Measurements from ENCODE around the gene LRRTM4.
"Not testable (repeated sequence)": the region's sequence is repeated elsewhere in the genome, so short reads cannot be mapped to it uniquely, and the experiment has no call there.

LRRTM4 gene

GRCh38 chr2:77046339-77046738, 475.8 kb downstream of the LRRTM4 start:
- DNase-seq (ENCODE audit: low read depth), result no peak
- no peak for TF ChIP-seq CTCF (IDR thresholded peaks at IDR 0.05; ENCODE audit: insufficient read depth, low read depth, low read length, missing control alignments)
- H3K4me3 ChIP-seq (ENCODE audit: low read depth, low read length), result no peak overlapping the region

- H3K4me3 ChIP-seq (ENCODE audit: low read depth, low read length); DNase-seq (ENCODE audit: low read depth): not testable (repeated sequence)
Observed at GRCh38 chr2:77045456-77045855, 476.7 kb downstream of the LRRTM4 start.

- DNase-seq (ENCODE audit: low read depth), result no peak
- no peak overlapping the region for H3K4me3 ChIP-seq (ENCODE audit: low read depth, low read length)
- TF ChIP-seq CTCF (IDR thresholded peaks at IDR 0.05; ENCODE audit: insufficient read depth, low read depth, low read length, missing control alignments), result no peak
Observed at GRCh38 chr2:77034445-77034844, 487.7 kb downstream of the LRRTM4 start.

- not testable (repeated sequence) for DNase-seq (ENCODE audit: low read depth); H3K4me3 ChIP-seq (ENCODE audit: low read depth, low read length)
Observed at GRCh38 chr2:77029237-77029636, 492.9 kb downstream of the LRRTM4 start.

- no peak overlapping the region for H3K4me3 ChIP-seq (ENCODE audit: low read depth, low read length)
- DNase-seq (ENCODE audit: low read depth), result no peak
- no peak for TF ChIP-seq CTCF (IDR thresholded peaks at IDR 0.05; ENCODE audit: insufficient read depth, low read depth, low read length, missing control alignments)
Observed at GRCh38 chr2:77028032-77028600, 494.1 kb downstream of the LRRTM4 start.

- DNase-seq (ENCODE audit: low read depth), result no peak
- H3K4me3 ChIP-seq (ENCODE audit: low read depth, low read length), result no peak overlapping the region
- TF ChIP-seq CTCF (IDR thresholded peaks at IDR 0.05; ENCODE audit: insufficient read depth, low read depth, low read length, missing control alignments), result no peak
Observed at GRCh38 chr2:77025714-77026113, 496.5 kb downstream of the LRRTM4 start.

GRCh38 chr2:77021161-77021560, 501.0 kb downstream of the LRRTM4 start:
- no peak for TF ChIP-seq CTCF (IDR thresholded peaks at IDR 0.05; ENCODE audit: insufficient read depth, low read depth, low read length, missing control alignments)

GRCh38 chr2:77018219-77018618, 504.0 kb downstream of the LRRTM4 start:
- no peak for DNase-seq (ENCODE audit: low read depth)

More at GRCh38 chr2:77021161-77021560, 501.0 kb downstream of the LRRTM4 start:
- no peak for DNase-seq (ENCODE audit: low read depth)
- no peak overlapping the region for H3K4me3 ChIP-seq (ENCODE audit: low read depth, low read length)

More at GRCh38 chr2:77018219-77018618, 504.0 kb downstream of the LRRTM4 start:
- H3K4me3 ChIP-seq (ENCODE audit: low read depth, low read length), result no peak overlapping the region
- TF ChIP-seq CTCF (IDR thresholded peaks at IDR 0.05; ENCODE audit: insufficient read depth, low read depth, low read length, missing control alignments), result no peak
